ENCODE results near the gene ZBTB24.

Gene ZBTB24

GRCh38 chr6:109452181-109452580 is 30.8 kb downstream of the ZBTB24 start:
- H3K4me3 ChIP-seq (ENCODE audit: low read depth, low read length): no peak overlapping the region
- no peak for TF ChIP-seq CTCF (IDR thresholded peaks at IDR 0.05; ENCODE audit: low read depth, low read length)

GRCh38 chr6:109451376-109451775 is 31.6 kb downstream of the ZBTB24 start:
- H3K4me3 ChIP-seq (ENCODE audit: low read depth, low read length): no peak overlapping the region
- TF ChIP-seq CTCF (IDR thresholded peaks at IDR 0.05; ENCODE audit: low read depth, low read length): no peak

GRCh38 chr6:109450801-109451200 is 32.2 kb downstream of the ZBTB24 start:
- H3K4me3 ChIP-seq (ENCODE audit: low read depth, low read length): no peak overlapping the region
- no peak for TF ChIP-seq CTCF (IDR thresholded peaks at IDR 0.05; ENCODE audit: low read depth, low read length)

- H3K4me3 ChIP-seq (ENCODE audit: low read depth, low read length): no peak overlapping the region
- no peak for TF ChIP-seq CTCF (IDR thresholded peaks at IDR 0.05; ENCODE audit: low read depth, low read length)
These were observed 33.0 kb downstream of the ZBTB24 start for GRCh38 chr6:109449795-109450673.

- no peak for TF ChIP-seq CTCF (IDR thresholded peaks at IDR 0.05; ENCODE audit: low read depth, low read length)
- no peak overlapping the region for H3K4me3 ChIP-seq (ENCODE audit: low read depth, low read length)
These were observed 33.8 kb downstream of the ZBTB24 start for GRCh38 chr6:109449064-109449794.

GRCh38 chr6:109448615-109449014 is 34.4 kb downstream of the ZBTB24 start:
- no peak overlapping the region for H3K4me3 ChIP-seq (ENCODE audit: low read depth, low read length)
- no peak for TF ChIP-seq CTCF (IDR thresholded peaks at IDR 0.05; ENCODE audit: low read depth, low read length)

All from WI38 (cell line).